Stimulated activated naive CD4-positive, alpha-beta T cell treated with Interleukin-2 at 50 U/mL for 16 hours (primary cell): ENCODE measurements around the gene TOP3B.

Source experiments
- DNase-seq: peaks from one replicate; lab custom pipeline; 2025; lab: John Stamatoyannopoulos, UW

Gene TOP3B

GRCh38 chr22:21978564-21979386 is 3.8 kb downstream of the TOP3B start:
- DNase-seq, result no peak

- DNase-seq, result no peak
These were observed 4.8 kb downstream of the TOP3B start for GRCh38 chr22:21977814-21978213.

- DNase-seq, result no peak
These were observed 6.7 kb downstream of the TOP3B start for GRCh38 chr22:21975854-21976345.

- DNase-seq, result no peak
These were observed 7.3 kb downstream of the TOP3B start for GRCh38 chr22:21975273-21975672.

GRCh38 chr22:21974058-21974649 is 8.4 kb downstream of the TOP3B start:
- no peak for DNase-seq

GRCh38 chr22:21972806-21973205 is 9.8 kb downstream of the TOP3B start:
- no peak for DNase-seq

GRCh38 chr22:21972293-21972779 is 10.3 kb downstream of the TOP3B start:
- peak; percentile 24 for DNase-seq

- DNase-seq, result no peak
These were observed 10.7 kb downstream of the TOP3B start for GRCh38 chr22:21971858-21972275.

- no peak for DNase-seq
These were observed 11.6 kb downstream of the TOP3B start for GRCh38 chr22:21970800-21971617.

GRCh38 chr22:21970037-21970799 is 12.4 kb downstream of the TOP3B start:
- DNase-seq, result no peak

- no peak for DNase-seq
These were observed 14.0 kb downstream of the TOP3B start for GRCh38 chr22:21968452-21969129.

GRCh38 chr22:21967693-21968271 is 14.8 kb downstream of the TOP3B start:
- no peak for DNase-seq

GRCh38 chr22:21966643-21967516 is 15.7 kb downstream of the TOP3B start:
- DNase-seq, result no peak

GRCh38 chr22:21965762-21966288 is 16.8 kb downstream of the TOP3B start:
- no peak for DNase-seq

GRCh38 chr22:21964918-21965484 is 17.6 kb downstream of the TOP3B start:
- DNase-seq, result no peak

- DNase-seq, result no peak
These were observed 18.4 kb downstream of the TOP3B start for GRCh38 chr22:21964234-21964633.

GRCh38 chr22:21963790-21964211 is 18.8 kb downstream of the TOP3B start:
- no peak for DNase-seq

- DNase-seq, result no peak
These were observed 19.3 kb downstream of the TOP3B start for GRCh38 chr22:21963286-21963685.

GRCh38 chr22:21962655-21962949 is 20.0 kb downstream of the TOP3B start:
- no peak for DNase-seq
